IPS-18c (cell line): ENCODE results near the gene ZFYVE9.
"Not testable (repeated sequence)": the region's sequence is repeated elsewhere in the genome, so short reads cannot be mapped to it uniquely, and the experiment has no call there.

Experiments used
- H3K4me3 ChIP-seq: 2 replicates; pipeline ENCODE4 v1.7.0; 2013; ENCODE audit warnings: low read depth, mild to moderate bottlenecking, low read length, moderate library complexity; ENCODE audit not compliant: insufficient read depth
- H3K9me3 ChIP-seq: one replicate; pipeline ENCODE4 v1.6.1; 2013; ENCODE audit warnings: mild to moderate bottlenecking, low read length, moderate library complexity; ENCODE audit not compliant: control insufficient read depth, insufficient read depth

The ZFYVE9 gene

DNA sequence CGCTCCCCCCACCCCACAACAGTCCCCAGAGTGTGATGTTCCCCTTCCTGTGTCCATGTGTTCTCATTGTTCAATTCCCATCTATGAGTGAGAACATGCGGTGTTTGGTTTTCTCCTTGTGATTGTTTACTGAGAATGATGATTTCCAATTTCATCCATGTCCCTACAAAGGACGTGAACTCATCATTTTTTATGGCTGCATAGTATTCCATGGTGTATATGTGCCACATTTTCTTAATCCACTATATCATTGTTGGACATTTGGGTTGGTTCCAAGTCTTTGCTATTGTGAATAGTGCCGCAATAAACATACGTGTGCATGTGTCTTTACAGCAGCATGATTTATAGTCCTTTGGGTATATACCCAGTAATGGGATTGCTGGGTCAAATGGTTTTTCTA lies 29.3 kb downstream of the ZFYVE9 start:
- H3K4me3 ChIP-seq, result not testable (repeated sequence)

DNA sequence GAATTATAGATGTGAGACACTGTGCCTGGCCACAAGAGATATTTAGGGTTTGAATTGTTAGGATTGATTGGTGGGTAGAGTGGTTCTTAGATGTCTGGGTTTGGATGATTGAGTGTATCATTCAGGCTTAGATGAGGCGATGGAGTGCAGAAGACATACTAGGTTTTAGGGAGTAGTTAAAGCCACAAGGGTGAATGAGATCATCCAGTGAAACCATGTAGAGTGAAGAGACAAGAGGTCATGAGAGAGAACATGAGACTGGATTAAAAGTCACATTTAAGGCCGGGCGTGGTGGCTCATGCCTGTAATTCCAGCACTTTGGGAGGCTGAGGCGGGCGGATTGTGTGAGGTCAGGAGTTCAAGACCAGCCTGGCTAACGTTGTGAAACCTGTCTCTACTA lies 37.2 kb downstream of the ZFYVE9 start:
- no peak overlapping the region for H3K4me3 ChIP-seq
- peaks cover 6% of the 10 kb centered on the region for H3K9me3 ChIP-seq

More for the DNA sequence above, 29.3 kb downstream of the ZFYVE9 start:
- H3K9me3 ChIP-seq, result not testable (repeated sequence)

DNA sequence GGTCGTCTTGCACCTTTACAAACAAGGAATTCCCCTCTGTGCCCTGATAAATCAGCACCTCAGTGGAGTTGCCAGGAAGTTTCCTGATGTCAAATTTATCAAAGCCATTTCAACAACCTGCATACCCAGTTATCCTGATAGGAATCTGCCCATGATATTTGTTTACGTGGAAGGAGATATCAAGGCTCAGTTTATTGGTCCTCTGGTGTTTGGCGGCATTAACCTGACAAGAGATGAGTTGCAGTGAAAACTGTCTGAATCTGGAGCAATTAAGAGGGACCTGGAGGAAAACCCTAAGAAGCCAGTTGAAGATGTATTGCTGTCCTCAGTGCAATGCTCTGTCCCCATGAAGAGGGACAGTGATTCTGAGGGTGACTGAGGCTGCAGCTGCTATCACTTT lies 38.3 kb downstream of the ZFYVE9 start:
- H3K4me3 ChIP-seq, result no peak overlapping the region
- H3K9me3 ChIP-seq, result peaks cover 6% of the 10 kb centered on the region

DNA sequence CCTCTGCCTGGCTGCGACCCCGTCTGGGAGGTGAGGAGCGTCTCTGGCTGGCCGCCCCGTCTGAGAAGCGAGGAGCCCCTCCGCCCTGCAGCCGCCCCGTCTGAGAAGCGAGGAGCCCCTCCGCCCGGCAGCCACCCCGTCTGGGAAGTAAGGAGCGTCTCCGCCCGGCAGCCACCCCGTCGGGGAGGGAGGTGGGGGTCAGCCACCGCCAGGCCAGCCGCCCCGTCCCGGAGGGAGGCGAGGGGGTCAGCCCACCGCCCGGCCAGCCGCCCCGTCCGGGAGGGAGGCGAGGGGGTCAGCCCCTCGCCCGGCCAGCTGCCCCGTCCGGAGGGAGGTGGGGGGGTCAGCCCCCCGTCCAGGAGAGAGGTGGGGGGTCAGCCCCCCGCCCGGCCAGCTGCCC lies 39.9 kb downstream of the ZFYVE9 start:
- H3K4me3 ChIP-seq, H3K9me3 ChIP-seq: not testable (repeated sequence)

DNA sequence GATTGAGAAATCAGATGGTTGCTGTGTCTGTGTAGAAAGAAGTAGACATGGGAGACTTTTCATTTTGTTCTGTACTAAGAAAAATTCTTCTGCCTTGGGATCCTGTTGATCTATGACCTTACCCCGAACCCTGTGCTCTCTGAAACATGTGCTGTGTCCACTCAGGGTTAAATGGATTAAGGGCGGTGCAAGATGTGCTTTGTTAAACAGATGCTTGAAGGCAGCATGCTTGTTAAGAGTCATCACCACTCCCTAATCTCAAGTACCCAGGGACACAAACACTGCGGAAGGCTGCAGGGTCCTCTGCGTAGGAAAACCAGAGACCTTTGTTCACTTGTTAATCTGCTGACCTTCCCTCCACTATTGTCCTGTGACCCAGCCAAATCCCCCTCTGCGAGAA lies 40.4 kb downstream of the ZFYVE9 start:
- H3K4me3 ChIP-seq, H3K9me3 ChIP-seq: not testable (repeated sequence)

DNA sequence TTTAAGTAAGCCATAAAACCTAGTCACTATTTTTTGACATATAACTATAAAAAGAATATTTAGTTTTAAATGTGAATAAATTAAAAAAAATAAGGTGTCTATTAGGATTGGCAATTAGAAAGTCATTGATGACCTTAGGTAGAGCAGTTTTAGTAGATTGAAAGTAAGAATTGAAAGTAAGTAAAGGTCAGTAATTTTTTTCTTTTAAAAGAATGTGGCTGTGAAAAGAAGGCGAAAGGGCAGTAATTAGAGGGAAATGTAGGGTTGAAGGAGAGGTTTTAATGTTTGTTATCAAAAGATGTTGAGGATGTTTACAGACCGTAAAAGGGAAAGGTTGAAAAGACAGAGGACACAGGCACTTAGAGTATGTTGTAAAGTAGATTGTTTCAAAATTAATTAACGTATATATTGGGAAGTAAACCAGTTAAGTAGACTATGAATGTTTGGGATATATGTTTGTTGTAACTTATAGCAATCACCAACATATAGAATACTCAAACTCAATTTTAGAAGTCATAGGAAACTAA lies 41.0 kb downstream of the ZFYVE9 start:
- Histone ChIP-seq H3K4me3 (no peak overlapping the region), H3K9me3 (peaks cover 6% of the 10 kb centered on the region)

DNA sequence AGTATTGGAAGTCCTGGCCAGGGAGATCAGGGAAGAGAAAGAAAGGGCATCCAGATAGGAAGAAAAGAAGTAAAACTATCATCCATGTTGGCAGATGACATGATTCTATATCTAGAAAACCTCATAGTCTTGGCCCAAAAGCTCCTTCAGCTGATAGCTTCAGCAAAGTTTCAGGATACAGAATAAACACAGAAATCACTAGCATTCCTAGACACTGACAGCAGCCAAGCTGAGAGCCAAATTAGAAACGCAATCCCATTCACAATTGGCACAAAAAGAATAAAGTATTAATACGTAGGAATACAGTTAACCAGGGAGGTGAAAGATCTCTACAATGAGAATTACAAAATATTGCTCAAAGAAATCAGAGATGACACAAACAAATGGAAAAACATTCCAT lies 44.6 kb downstream of the ZFYVE9 start:
- peaks cover 2% of the 10 kb centered on the region for H3K9me3 ChIP-seq

DNA sequence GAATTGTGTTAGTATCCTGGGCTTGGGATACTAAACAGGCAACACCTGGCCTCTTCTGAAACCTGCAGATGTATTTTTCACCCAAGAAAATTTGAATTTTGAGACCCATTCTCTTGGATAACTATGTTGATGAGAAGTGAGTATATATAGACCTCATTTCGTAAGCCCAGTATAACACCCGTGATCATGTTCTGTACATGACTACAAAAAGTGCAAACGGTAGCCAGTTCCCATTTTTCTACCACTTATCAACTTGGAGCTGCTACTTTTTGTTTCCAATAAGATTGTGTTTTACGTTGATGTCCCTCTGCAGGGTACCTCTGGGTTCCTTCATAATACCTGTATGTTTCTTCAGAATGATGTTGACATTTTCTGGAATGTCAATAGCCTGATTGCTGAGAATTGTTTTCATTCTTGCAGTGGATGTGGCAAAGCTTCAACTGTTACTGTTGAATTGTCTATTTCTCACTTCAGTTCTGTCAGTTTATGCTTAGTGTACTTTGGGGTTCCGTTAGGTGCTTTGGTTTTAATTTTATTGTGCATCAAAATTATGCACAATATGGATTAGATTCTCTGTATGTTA lies 48.1 kb downstream of the ZFYVE9 start:
- Histone ChIP-seq H3K9me3 (no peaks in the 10 kb centered on the region), H3K4me3 (no peak overlapping the region)

More for the DNA sequence above, 44.6 kb downstream of the ZFYVE9 start:
- no peak overlapping the region for H3K4me3 ChIP-seq

DNA sequence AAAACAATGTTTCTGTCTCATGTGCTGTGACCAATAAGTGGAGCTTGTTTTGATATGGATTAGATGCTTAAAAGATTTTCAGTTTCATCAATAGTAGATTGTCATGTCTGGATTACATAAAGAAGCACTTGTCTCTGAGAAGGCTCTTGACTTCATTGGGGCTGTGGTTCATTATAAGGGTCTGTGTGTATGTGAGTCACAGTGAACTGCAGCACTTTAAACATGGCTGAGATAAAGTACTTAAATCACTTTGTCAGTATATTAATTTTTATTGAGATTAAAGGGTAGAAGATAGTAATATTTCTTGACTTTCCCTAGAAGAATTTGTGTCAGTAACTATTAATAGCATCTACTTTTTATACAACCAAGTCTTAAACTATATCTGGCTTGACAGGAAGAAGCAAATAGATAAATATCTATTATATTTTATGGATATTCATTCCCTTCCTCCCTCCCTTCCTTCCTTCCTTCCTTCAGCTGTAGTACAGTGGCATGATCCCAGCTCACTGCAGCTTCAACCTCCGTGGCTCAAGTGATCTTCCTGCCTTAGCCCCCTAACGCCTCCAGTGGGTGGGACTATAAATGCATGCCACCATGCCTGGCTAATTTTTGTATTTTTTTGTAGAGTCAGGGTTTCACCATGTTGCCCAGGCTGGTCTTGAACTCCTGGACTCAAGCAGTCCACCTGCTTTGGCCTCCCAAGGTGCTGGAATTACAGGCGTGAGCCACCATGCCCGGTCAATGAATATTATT lies 48.8 kb downstream of the ZFYVE9 start:
- Histone ChIP-seq H3K9me3 (no peaks in the 10 kb centered on the region), H3K4me3 (no peak overlapping the region)

DNA sequence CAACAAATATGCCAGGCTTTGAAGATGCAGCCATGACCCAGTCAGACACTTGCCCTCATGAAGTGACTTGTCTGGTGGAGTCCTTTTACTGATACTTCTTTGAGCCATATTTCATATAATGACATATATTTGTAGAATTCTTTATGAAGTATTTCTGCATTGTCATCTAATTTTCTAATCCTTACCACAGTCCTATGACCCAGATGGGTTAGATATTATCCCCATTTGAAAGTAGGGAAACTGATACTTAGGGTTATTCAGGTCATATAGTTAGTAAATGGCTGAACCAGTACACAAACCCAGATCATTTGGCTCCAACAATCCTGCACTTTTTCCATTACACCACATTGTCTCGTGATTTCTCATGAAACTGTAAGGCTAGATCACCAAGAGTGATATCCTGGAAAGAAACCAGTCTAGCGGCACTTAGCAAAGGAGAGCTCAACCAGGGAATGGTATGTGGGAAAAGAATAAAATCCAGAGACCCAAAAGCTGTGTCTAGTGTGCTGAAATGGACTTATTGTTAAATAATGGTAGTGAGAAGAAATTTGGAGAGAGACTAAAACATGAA lies 49.6 kb downstream of the ZFYVE9 start:
- Histone ChIP-seq H3K4me3 (no peak overlapping the region), H3K9me3 (no peaks in the 10 kb centered on the region)

DNA sequence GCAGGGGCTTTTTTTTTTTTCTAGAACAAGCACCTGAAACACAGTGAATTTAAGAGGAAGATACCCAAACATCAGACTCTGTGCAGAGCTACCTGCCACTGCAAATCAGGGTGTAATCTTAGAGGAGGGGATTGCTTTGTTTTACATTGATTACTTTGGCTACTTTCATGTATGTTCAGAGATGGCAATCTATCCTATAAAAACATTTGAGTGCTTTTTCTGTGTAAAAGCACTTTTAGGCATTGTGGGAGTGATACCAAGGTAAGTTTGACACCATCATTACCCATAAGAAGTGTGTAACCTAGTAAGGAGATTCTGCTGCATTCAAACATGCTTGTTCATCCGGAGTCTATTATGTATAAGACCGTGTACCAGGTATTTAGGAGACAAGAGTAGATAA lies 50.1 kb downstream of the ZFYVE9 start:
- no peaks in the 10 kb centered on the region for H3K9me3 ChIP-seq

DNA sequence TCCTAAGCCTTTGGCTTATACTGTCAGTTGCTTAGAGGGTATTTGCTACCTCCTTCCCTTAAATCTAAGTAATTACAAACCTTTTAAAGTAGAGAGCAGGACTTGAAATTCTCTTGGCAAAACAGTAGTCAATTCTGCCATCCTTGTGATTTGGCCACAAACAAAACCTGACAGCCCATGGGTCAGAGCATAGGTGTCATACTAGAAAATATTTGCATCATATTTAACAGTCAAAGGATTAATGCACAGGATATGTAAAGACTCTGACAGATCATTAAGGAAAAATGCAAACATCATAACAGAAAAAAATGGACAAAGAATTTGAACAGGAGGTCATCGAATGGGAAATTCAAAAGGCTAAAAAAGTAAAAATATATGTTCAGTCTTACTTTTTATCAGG lies 50.5 kb downstream of the ZFYVE9 start:
- Histone ChIP-seq H3K9me3 (no peaks in the 10 kb centered on the region), H3K4me3 (no peak overlapping the region)

More for the DNA sequence above, 50.1 kb downstream of the ZFYVE9 start:
- H3K4me3 ChIP-seq, result no peak overlapping the region

DNA sequence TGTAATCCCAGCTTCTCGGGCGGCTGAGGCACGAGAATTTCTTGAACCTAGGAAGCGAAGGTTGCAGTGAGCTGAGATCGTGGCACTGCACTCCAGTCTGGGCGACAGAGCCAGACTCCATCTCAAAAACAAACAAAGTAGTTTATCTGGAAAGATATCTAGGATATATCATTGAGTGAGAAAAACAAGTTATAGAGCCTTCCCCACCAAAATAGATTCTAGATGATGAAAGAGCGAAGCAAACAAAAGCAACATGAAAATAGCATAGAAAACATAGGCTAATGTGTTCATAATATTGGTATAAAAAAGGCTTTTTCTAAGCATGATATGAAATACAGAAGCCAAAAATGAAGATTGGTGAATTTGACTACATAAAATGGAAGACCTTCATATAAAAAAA lies 52.1 kb downstream of the ZFYVE9 start:
- Histone ChIP-seq H3K4me3 (no peak overlapping the region), H3K9me3 (no peaks in the 10 kb centered on the region)

DNA sequence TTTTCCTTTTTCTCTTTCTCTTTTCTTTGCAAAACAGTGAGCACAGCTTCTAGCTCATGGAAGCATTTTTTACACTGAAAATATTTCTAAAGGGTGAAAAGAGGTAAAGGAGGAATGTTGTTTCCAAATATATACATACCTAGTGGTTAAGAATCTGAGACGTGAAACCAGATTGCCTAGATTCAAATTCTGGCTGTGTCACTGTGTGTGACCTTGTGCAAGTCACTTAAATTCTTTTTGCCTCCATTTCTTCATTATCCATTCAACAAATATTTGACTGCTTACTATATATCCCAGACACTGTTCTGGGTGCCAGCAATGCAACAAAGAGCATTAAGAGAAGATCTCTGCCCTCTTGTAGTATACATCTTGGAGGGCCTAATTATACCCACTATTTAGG lies 53.3 kb downstream of the ZFYVE9 start:
- H3K9me3 ChIP-seq, result no peaks in the 10 kb centered on the region

DNA sequence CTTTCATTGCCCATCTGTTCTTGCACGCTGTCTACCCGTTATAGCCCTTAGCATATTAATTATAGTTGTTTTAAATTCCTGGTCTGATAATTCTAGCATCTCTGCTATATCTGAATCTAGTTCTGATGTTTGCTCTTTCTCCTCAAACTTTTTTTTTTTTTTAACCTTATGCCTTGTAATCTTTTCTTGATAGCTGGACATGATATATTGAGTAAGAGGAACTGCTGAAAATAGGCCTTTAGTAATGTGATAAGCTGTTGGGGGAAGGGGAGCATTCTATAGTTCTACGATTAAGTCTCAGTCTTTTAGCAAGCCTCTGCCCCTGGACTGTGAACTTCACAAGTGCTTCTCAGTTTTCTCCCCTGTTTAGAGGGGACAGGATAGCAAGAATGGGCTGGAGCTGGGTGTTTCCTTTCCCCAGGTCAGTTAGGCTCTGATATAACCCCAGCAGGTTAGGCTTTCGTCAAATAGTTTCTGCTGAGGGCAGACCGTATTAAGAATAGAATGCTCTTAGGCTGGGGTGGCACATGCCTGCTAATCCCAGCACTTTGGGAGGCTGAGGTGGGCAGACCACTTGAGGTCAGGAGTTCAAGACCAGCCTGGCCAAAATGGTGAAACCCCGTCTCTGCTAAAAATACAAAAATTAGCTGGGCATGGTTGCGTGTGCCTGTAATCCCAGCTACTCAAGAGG lies 62.2 kb downstream of the ZFYVE9 start:
- no peak overlapping the region for H3K4me3 ChIP-seq
- H3K9me3 ChIP-seq, result no peaks in the 10 kb centered on the region

More for the DNA sequence above, 53.3 kb downstream of the ZFYVE9 start:
- no peak overlapping the region for H3K4me3 ChIP-seq

DNA sequence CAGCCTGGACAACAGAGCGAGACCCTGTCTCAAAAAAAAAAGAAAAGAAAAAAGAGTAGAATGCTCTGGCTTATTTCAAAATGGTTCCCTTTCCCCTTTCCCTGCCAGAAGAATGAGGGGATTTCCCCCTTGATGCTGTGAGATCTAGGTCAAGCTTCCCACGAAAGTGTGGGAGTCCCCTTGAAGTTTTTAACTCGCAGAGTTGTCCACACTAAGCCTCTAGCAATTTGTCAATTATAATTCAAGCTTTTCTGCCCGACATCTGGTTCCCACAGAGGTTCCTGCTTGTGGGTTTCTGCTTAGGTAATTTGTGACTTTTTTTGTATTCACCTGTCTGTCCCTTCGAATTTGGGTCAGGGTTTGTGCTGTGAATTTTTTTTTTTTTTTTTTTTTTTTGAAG lies 62.8 kb downstream of the ZFYVE9 start:
- H3K4me3 ChIP-seq, result no peak overlapping the region
- no peaks in the 10 kb centered on the region for H3K9me3 ChIP-seq

DNA sequence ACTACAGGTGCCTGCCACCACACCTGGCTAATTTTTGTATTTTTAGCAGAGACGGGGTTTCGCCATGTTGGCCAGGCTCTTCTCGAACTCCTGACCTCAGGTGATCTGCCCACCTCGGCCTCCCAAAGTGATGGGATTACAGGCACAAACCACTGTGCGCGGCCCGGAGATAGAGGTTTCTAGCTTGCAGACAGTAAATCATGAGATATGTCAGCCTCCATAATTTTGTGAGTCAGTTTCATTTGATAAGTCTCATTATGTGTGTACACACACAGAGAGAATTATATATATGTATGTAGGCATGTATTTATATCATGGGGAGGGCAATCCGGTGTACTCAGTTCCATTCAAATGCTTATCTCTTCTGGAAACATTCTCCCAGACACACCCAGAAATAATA lies 64.8 kb downstream of the ZFYVE9 start:
- H3K9me3 ChIP-seq, H3K4me3 ChIP-seq: not testable (repeated sequence)

DNA sequence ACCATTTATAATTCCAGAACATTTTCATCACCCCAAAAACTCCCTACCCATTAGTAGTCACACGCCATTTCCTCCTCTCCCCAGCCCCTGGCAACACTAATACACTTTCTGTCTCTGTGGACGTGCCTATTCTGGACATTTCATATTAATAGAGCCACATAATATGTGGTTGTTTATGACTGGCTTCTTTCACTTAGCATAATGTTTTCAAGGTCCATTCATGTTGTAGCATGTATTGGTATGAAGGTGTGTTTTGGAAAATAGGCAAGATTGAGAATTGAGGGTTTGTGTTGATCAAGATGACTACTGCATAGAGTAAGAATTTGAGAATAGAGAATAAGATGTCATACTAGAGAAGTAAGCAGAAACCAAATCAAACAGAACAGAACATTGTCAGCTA lies 67.5 kb downstream of the ZFYVE9 start:
- no peak overlapping the region for H3K4me3 ChIP-seq
- H3K9me3 ChIP-seq, result no peaks in the 10 kb centered on the region
